Duodenal mucosa (tissue), 2 donors: Measurements from ENCODE around the gene MRPL40.
A peak's percentile ranks its signal among the peaks of the same experiment; 100 is the strongest.

Source experiments
- H3K27ac ChIP-seq: one replicate; pipeline ENCODE4 v1.7.0; 2013; ENCODE audit warnings: low read depth, low read length
- H3K27me3 ChIP-seq, 2 donors: one replicate each; pipeline ENCODE4 v1.7.0; 2013; ENCODE audit warnings: low read length in 2 of 2, control low read depth in 1 of 2; ENCODE audit not compliant: insufficient read depth in 2 of 2, control insufficient read depth in 1 of 2
- H3K36me3 ChIP-seq, 2 donors: one replicate each; pipeline ENCODE4 v1.7.0; 2013; ENCODE audit warnings: low read length in 2 of 2, control low read depth in 1 of 2; ENCODE audit not compliant: insufficient read depth in 2 of 2, control insufficient read depth in 1 of 2
- H3K4me1 ChIP-seq, 2 donors: one replicate each; pipeline ENCODE4 v1.7.0; 2013; ENCODE audit warnings: low read length in 2 of 2, control low read depth in 1 of 2; ENCODE audit not compliant: insufficient read depth in 2 of 2, control insufficient read depth in 1 of 2
- H3K4me3 ChIP-seq, 2 donors: one replicate each; pipeline ENCODE4 v1.7.0; 2013; ENCODE audit warnings: low read length in 2 of 2, low read depth in 1 of 2
- H3K9ac ChIP-seq, 2 donors: one replicate each; pipeline ENCODE4 v1.7.0; 2013; ENCODE audit warnings: low read length in 2 of 2, low read depth in 1 of 2
- H3K9me3 ChIP-seq, 2 donors: one replicate each; pipeline ENCODE4 v1.7.0; 2013; ENCODE audit warnings: low read length in 2 of 2, control low read depth in 1 of 2; ENCODE audit not compliant: control insufficient read depth in 1 of 2

MRPL40 gene

GRCh38 chr22:19467912-19468311 lies 35.6 kb downstream of the MRPL40 start:
- Histone ChIP-seq H3K4me1 (no peaks in the 10 kb centered on the region), H3K9me3 (no peaks in the 10 kb centered on the region), H3K4me3 (no peak overlapping the region), H3K27ac (no peak overlapping the region), H3K36me3 (peaks cover 60 to 94% of the 10 kb centered on the region in 2 donors), H3K9ac (no peak overlapping the region), H3K27me3 (no peaks in the 10 kb centered on the region)

DNA sequence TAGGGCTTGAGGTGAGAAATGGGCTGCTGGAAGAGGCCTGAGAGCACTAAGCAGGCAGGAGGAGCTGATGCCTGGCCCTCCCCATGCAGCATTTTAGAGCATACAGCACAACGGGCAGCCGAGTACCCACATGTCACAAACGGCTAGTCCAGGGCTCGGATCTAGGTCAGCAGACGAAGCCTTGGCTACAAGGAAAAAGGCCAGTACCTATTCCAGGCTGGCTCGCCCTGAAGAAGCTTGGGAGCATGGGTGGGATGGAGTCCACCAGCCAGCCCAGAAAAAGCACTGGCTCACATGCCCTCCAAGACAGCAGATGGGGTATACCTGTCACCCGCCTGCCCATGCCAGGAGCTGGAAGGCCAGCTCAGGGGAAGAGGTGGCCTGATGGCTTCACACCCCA lies 37.1 kb downstream of the MRPL40 start:
- Histone ChIP-seq H3K9me3 (no peaks in the 10 kb centered on the region), H3K4me1 (no peaks in the 10 kb centered on the region), H3K36me3 (peaks cover 70 to 96% of the 10 kb centered on the region in 2 donors), H3K27ac (no peak overlapping the region), H3K27me3 (no peaks in the 10 kb centered on the region), H3K9ac (no peak overlapping the region), H3K4me3 (no peak overlapping the region)

- no peak overlapping the region for H3K9ac ChIP-seq
- peaks cover 64 to 95% of the 10 kb centered on the region in 2 donors for H3K36me3 ChIP-seq
- no peak overlapping the region for H3K27ac ChIP-seq
- H3K27me3 ChIP-seq = no peaks in the 10 kb centered on the region
- no peaks in the 10 kb centered on the region for H3K4me1 ChIP-seq
- no peaks in the 10 kb centered on the region for H3K9me3 ChIP-seq
- H3K4me3 ChIP-seq = no peak overlapping the region
These were observed 37.7 kb downstream of the MRPL40 start for GRCh38 chr22:19470010-19470409.

DNA sequence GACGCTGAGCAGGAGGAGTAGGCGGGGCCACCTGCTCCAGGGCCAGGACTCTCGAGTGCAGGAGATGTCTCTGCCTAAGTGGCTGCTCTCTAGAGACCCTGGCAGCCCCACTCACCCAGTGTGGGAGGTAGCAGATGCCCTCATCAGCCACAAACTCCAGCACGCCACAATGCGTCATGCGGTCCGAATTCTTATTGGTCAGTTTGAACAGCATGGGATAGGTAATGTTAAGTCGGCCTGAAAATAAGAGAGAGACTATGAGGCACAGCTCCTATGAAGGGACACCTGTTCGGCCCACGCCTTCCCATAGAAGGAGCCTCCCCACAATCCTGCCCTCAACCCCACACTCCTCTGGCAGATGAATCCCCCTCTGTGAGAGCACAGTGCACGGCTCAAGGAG lies 39.2 kb downstream of the MRPL40 start:
- Histone ChIP-seq H3K36me3 (peaks cover 63 to 90% of the 10 kb centered on the region in 2 donors), H3K27me3 (no peaks in the 10 kb centered on the region)

DNA sequence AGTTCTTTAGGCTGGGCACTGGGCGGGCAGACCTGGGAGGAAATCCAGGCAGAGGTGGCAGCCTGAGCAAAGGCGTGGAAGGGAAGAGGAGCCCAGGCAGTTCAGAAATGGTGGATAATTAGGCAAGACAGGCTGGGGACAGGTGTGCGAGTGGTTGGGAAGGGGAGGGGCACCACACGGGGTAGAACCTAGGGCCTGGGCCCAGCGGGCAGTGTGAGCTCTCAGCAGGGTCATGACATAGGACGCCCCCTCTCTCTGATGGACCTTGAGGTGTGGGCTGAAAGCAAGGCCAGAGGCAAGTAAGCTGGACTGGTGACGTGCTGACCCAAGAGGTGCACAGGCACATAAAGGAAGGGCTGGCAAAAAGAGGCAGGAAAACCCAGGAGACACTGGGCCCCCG lies 39.9 kb downstream of the MRPL40 start:
- H3K36me3 ChIP-seq = peaks cover 58 to 84% of the 10 kb centered on the region in 2 donors
- no peaks in the 10 kb centered on the region for H3K9me3 ChIP-seq
- H3K9ac ChIP-seq = no peak overlapping the region
- no peak overlapping the region for H3K27ac ChIP-seq
- no peak overlapping the region for H3K4me3 ChIP-seq
- H3K4me1 ChIP-seq = peaks cover 2 to 3% of the 10 kb centered on the region in 2 donors
- no peaks in the 10 kb centered on the region for H3K27me3 ChIP-seq

More for the DNA sequence above, 39.2 kb downstream of the MRPL40 start:
- H3K9ac ChIP-seq = no peak overlapping the region
- no peak overlapping the region for H3K27ac ChIP-seq
- no peak overlapping the region for H3K4me3 ChIP-seq
- H3K9me3 ChIP-seq = no peaks in the 10 kb centered on the region
- H3K4me1 ChIP-seq = no peaks in the 10 kb centered on the region

GRCh38 chr22:19473578-19473977 lies 41.2 kb downstream of the MRPL40 start:
- Histone ChIP-seq H3K27ac (no peak overlapping the region), H3K36me3 (peaks cover 48 to 70% of the 10 kb centered on the region in 2 donors), H3K4me1 (peaks cover 9 to 11% of the 10 kb centered on the region in 2 donors), H3K9me3 (no peaks in the 10 kb centered on the region), H3K27me3 (no peaks in the 10 kb centered on the region), H3K9ac (no peak overlapping the region), H3K4me3 (no peak overlapping the region)

DNA sequence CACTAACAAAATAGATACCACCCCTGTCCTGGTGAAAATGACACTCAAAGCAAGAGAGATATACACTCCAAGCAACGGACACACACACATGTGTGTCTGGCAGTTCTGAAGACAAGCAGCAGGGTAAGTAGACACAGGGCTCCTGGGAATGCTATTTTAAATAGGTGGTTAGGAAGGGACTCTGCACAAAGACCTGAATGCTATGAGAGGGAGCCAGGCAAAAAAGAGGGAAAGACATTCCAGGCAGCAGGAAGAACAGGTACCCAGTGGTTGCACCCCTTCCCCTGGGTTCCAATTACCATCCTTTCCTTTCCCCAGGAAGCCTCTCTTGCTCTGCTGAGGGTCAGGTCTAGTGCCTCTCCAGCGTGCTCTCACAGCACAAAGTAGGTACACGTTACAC lies 43.7 kb downstream of the MRPL40 start:
- Histone ChIP-seq H3K36me3 (peaks cover 29 to 46% of the 10 kb centered on the region in 2 donors), H3K4me1 (peaks cover 9 to 17% of the 10 kb centered on the region in 2 donors), H3K27me3 (no peaks in the 10 kb centered on the region)

GRCh38 chr22:19477321-19478044 lies 45.1 kb downstream of the MRPL40 start:
- peak overlapping the region; percentile 71 to 92 for H3K9ac ChIP-seq
- H3K4me1 ChIP-seq = peaks cover 9 to 17% of the 10 kb centered on the region in 2 donors
- peaks cover 16 to 31% of the 10 kb centered on the region in 2 donors for H3K36me3 ChIP-seq
- H3K27me3 ChIP-seq = no peaks in the 10 kb centered on the region
- no peak overlapping the region for H3K27ac ChIP-seq
- no peaks in the 10 kb centered on the region for H3K9me3 ChIP-seq
- peak overlapping the region; percentile 90 to 99 for H3K4me3 ChIP-seq

More for the DNA sequence above, 43.7 kb downstream of the MRPL40 start:
- H3K4me3 ChIP-seq = no peak overlapping the region
- no peak overlapping the region for H3K27ac ChIP-seq
- H3K9me3 ChIP-seq = no peaks in the 10 kb centered on the region
- H3K9ac ChIP-seq = no peak overlapping the region

DNA sequence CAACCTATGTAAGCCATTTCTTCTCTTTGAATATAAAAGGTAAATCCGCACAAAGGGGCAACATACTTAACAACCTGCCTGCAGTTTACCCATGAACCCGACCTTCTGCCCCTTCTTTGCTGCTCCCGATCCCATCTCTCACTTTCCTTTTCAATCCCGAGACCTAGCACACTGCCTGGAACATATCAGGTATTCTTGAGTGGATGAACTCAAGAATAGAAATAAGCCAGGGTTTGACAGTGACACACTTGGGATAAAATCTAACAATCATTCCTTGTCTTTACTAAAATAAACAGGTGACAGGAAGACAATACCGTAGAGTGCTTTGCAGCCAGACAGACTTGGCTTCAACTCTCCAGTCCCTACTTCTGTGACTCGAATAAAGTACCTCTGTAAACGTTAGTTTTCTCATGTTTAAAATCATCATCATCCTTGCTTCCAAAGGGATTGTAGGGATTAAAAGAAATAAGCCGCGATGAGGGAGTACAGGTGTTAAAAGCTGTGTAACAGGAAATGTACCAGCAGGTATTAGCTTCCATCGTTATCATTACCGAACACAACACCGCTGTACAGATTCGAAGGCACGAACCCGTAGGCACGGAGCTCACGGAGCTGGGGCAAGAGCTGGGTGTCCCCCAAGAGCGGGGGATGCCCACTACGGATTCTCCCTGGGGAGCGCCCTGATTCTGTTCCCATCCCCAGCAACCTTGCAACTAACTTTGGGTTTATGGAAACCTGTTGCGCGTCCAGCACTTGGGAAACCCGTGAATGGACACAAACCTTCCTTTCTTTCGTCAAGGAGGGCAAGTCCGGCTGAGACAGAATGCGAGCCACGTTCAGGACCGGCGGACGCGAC lies 45.9 kb downstream of the MRPL40 start:
- H3K36me3 ChIP-seq = peaks cover 8 to 23% of the 10 kb centered on the region in 2 donors
- no peaks in the 10 kb centered on the region for H3K9me3 ChIP-seq
- peak overlapping the region; percentile 90 to 99 for H3K4me3 ChIP-seq
- peaks cover 9 to 17% of the 10 kb centered on the region in 2 donors for H3K4me1 ChIP-seq
- peak overlapping the region; percentile 71 to 92 for H3K9ac ChIP-seq
- peak overlapping the region; percentile 88 for H3K27ac ChIP-seq
- H3K27me3 ChIP-seq = no peaks in the 10 kb centered on the region

DNA sequence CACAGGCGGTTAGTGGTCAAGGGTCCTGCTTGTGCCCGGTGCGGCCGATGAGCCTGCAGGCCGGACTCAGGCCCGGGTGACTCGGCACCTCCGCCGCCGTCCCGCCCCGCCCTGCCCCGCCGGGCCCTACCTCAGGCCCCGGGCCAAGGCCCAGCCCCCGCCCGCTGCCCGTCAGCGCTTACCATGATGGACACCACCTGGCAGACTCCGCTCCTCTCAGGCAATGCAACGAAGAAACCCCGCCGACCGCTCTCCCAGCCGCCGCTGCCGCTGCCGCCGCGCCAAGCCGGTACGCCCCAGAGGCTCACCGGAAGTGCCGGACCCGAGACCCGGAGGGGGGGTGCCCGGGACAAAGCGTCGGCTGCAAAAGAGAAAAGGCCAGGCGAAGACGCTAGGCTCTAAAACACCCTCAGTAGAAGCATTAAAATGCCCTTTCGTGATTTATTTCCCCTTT lies 46.6 kb downstream of the MRPL40 start, which contains the start of gene UFD1:
Gene UFD1 (minus strand): TSS at position 293 of the 454 bp plus-strand sequence. CDS start 108 bp downstream, at position 185.
- Histone ChIP-seq H3K27me3 (no peaks in the 10 kb centered on the region), H3K9me3 (no peaks in the 10 kb centered on the region), H3K36me3 (peaks cover 1 to 20% of the 10 kb centered on the region in 2 donors), H3K4me1 (peaks cover 9 to 17% of the 10 kb centered on the region in 2 donors), H3K4me3 (peak within 1 kb of the TSS; percentile 90 to 99), H3K27ac (peak within 1 kb of the TSS; percentile 88), H3K9ac (peak within 1 kb of the TSS; percentile 71 to 92)
